ENCODE data around the gene PDE5A. TPM values are rescaled to one million over a fixed set of nuclear protein-coding genes. Genes with fewer than 3 reads are reported as not detected.

Gene PDE5A
- total RNA-seq, 6 experiments from 2014 or later, result 0.56 to 2.4 (median 0.91) TPM

DNA sequence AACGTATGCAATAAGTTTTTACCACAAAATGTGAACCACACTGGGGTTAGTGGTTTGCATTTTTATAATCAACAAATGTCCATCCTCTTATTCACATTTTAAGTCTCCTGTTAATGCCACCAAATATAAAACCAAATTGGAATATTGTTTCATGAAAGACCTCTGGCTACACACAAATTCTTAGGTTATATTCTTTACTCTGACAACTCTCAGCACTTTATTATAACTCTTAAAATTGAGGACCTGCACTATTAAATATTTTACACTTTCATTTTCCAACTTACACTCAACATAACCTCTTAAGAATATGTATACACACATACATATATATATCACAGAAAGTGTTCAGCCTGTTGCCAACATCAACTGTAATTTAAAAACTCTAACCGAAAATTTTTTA lies 2.8 kb downstream of the PDE5A start:
- Histone ChIP-seq H3K4me1 (peaks cover 0 to 5% (median 0%) of the 10 kb centered on the region in 4 donors), H3K9me3 (no peaks in the 10 kb centered on the region), H3K36me3 (no peaks in the 10 kb centered on the region), H3K4me3 (no peak overlapping the region), H3K27ac (no peak overlapping the region), H3K27me3 (no peaks in the 10 kb centered on the region)
- ATAC-seq (no peak), DNase-seq (no peak)
- 57% methylated on average over 2 of the region's 2 CpGs for WGBS (ENCODE audit: insufficient coverage, low coverage, low lambda C conversion rate, missing lambda C conversion rate)
- intact Hi-C loops (cut with DNase I), result no loop called here
- TF ChIP-seq POLR2A (IDR thresholded peaks at IDR 0.05) (no peak), CTCF (IDR thresholded peaks at IDR 0.05) (no peak)

DNA sequence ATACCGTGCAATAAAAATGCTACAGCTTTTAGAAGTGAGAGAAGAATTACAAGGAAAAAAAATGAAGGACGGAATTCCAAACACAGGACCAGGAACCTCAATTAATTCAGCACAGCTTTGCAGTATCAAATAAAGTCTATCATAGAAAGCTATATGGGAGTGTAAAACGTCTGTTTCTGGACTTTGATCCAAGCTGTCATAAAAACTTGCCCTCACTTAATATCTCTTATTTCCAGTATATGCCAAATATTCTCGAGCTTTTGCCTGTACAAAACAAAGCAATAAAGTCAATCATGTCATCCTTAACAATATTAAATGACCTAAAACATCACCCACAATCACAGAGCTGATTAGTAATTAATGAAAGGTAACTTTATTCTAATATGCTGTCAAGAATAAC lies 4.2 kb downstream of the PDE5A start:
- H3K4me3 ChIP-seq, result no peak overlapping the region

DNA sequence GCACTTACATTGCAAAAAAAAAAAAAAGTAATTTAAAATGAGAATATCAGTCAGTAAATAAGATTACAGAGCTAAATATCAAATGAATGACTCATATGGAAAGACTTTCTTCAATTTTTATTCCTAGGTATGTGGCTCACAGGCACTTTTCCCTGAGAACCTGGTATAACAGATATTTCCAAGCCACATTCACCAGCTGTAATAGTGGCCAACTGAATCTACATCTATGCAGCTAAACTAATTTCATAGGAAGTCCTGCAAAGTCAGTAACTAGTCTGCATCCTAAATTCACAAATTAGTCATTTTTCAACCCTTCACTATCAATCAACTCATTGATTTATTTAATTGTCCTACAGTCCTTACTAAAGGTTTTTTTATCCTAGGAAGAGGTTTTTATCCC lies 5.6 kb downstream of the PDE5A start:
- no peak for ATAC-seq
- intact Hi-C loops (cut with DNase I), result no loop called here
- no peak overlapping the region for H3K4me3 ChIP-seq
- H3K4me1 ChIP-seq, result peaks cover 0 to 5% (median 0%) of the 10 kb centered on the region in 4 donors
- H3K36me3 ChIP-seq, result no peaks in the 10 kb centered on the region
- no peaks in the 10 kb centered on the region for H3K9me3 ChIP-seq
- no peak for TF ChIP-seq CTCF (IDR thresholded peaks at IDR 0.05)
- no peak for TF ChIP-seq POLR2A (IDR thresholded peaks at IDR 0.05)
- H3K27me3 ChIP-seq, result no peaks in the 10 kb centered on the region
- no peak overlapping the region for H3K27ac ChIP-seq
- DNase-seq, result no peak

More for the DNA sequence above, 4.2 kb downstream of the PDE5A start:
- peaks cover 0 to 5% (median 0%) of the 10 kb centered on the region in 4 donors for H3K4me1 ChIP-seq
- WGBS (ENCODE audit: insufficient coverage, low coverage, low lambda C conversion rate, missing lambda C conversion rate), result 69% methylated on average over 4 of the region's 4 CpGs
- ATAC-seq (no peak), DNase-seq (no peak)
- TF ChIP-seq CTCF (IDR thresholded peaks at IDR 0.05) (no peak), POLR2A (IDR thresholded peaks at IDR 0.05) (no peak)
- no peaks in the 10 kb centered on the region for H3K27me3 ChIP-seq
- intact Hi-C loops (cut with DNase I), result no loop called here
- H3K36me3 ChIP-seq, result no peaks in the 10 kb centered on the region
- no peaks in the 10 kb centered on the region for H3K9me3 ChIP-seq
- H3K27ac ChIP-seq, result no peak overlapping the region

DNA sequence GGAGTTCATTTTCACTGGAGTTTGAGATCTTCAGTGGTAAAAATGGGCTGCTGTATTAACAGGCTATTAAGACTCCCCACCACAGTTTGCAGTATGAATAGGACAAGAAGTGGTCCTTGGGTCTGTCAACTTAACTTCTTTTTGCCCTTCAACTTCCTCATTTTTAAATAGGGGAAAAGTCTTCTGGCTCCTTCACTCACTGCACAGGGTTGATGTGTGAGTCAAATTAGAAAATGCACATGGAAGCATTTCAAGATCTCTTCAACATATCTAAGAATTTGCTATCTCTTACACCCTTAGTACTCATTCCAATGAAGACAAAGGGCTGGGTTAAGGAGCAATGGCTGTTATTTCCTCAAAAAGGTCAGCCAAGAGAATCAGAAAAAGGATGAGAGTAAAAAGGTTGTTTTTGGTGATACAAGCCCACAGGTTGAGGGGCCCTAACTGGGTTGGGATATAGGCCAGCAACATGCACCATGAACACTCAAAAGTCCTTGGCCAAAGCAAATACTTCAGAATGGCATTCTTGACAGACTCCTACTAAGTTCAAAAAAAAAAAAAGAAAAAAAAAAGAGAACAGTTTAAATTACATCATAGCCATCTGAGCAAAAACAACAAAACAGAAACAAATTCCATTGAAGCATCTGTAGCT lies 13.4 kb downstream of the PDE5A start:
- no peaks in the 10 kb centered on the region for H3K36me3 ChIP-seq
- H3K4me1 ChIP-seq, result no peaks in the 10 kb centered on the region
- ATAC-seq (no peak), DNase-seq (no peak)
- H3K9me3 ChIP-seq, result no peaks in the 10 kb centered on the region
- no peak for TF ChIP-seq POLR2A (IDR thresholded peaks at IDR 0.05)
- no peak for TF ChIP-seq CTCF (IDR thresholded peaks at IDR 0.05)
- H3K27me3 ChIP-seq, result no peaks in the 10 kb centered on the region
- H3K27ac ChIP-seq, result no peak overlapping the region
- intact Hi-C loops (cut with DNase I), result no loop called here
- H3K4me3 ChIP-seq, result no peak overlapping the region

- no peak for TF ChIP-seq CTCF (IDR thresholded peaks at IDR 0.05)
- no peak for TF ChIP-seq POLR2A (IDR thresholded peaks at IDR 0.05)
- intact Hi-C loops (cut with DNase I), result no loop called here
- Histone ChIP-seq H3K4me1 (no peaks in the 10 kb centered on the region), H3K4me3 (no peak overlapping the region), H3K27ac (no peak overlapping the region), H3K9me3 (no peaks in the 10 kb centered on the region), H3K27me3 (no peaks in the 10 kb centered on the region), H3K36me3 (no peaks in the 10 kb centered on the region)
- ATAC-seq (no peak), DNase-seq (no peak)
Measured at GRCh38 chr4:119604266-119604665, 24.3 kb downstream of the PDE5A start.
